PC-3 (cell line): ENCODE data around the gene OMP.

Experiments used
- CTCF ChIP-seq: fragments of 300-600 bp; sonication (generic); conservative IDR thresholded peaks from 2 replicates; pipeline ENCODE4 v1.5.1; 2017; ENCODE audit warnings: antibody characterized with exemption, low read depth, mild to moderate bottlenecking, low read length
- EZH2 ChIP-seq: fragments of 300-600 bp; sonication (generic); IDR thresholded peaks from one replicate; pipeline ENCODE4 v1.6.1; 2017; ENCODE audit warnings: antibody characterized with exemption, mild to moderate bottlenecking, low read length; ENCODE audit not compliant: unreplicated experiment
- EZH2phosphoT487 ChIP-seq: fragments of 300-600 bp; sonication (generic); IDR thresholded peaks from 2 replicates; pipeline ENCODE4 v1.6.1; 2018; ENCODE audit warnings: mild to moderate bottlenecking, antibody characterized with exemption, low read length, borderline replicate concordance

DNA sequence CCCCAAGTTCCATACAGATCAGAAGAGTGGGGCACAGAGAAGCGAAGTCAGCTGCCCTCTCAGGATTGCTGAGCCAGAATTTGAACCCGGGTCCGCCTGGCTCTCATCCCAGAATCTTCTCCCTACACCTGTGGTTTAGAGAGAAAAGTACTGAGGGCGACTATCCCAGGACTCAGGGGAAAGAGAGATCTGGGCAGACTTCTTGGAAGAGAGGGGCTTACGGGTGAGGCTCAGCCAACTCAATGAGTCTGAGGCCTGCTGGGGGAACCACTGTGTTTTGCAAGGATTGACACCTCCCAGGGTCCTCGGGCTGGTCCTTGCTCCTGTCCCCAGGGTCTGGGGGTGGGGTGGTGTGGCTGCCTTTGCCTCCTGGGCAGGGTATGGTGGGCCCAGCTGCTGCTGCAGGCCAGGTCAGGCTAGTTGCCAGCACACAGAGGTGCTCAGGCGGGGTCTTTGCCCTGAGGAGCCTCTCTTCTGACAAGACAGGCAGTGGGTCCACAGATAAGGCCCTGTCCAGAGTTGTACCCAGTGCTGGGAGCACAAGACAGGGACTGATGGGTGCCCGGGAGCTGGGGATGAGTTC is 34.7 kb upstream of the OMP start:
- no peak for TF ChIP-seq CTCF
- TF ChIP-seq EZH2 = no peak
- no peak for TF ChIP-seq EZH2phosphoT487
